K562 (cell line): ENCODE data around the gene SON. TPM values are rescaled to one million over a fixed set of nuclear protein-coding genes. Genes with fewer than 3 reads are reported as not detected.

ENCODE experiments used
- GMEB1 ChIP-seq: fragments of 250-450 bp; sonication (Bioruptor Pico); IDR thresholded peaks from 2 replicates; pipeline ENCODE4 v1.4.0; 2020; ENCODE audit warnings: mild to moderate bottlenecking
- KLF1 ChIP-seq: fragments of 450-650 bp; IDR thresholded peaks from 2 replicates; pipeline ENCODE4 v1.6.1; 2016; ENCODE audit warnings: missing genetic modification characterization, missing compliant biosample characterization
- MYC ChIP-seq, 2 experiments: fragments of 250-450 bp in 1 of 2; sonication (Bioruptor Pico) in 1 of 2; IDR thresholded peaks; 2 replicates each; pipeline versions ENCODE4 v1.5.1 to v1.6.1; 2012 to 2021; ENCODE audit warnings: low read depth in 2 of 2, borderline replicate concordance in 1 of 2, improper control_type of control experiment in 1 of 2, low read length in 1 of 2, mild to moderate bottlenecking in 1 of 2, moderate library complexity in 1 of 2
- NCOA6 ChIP-seq: fragments of 450-650 bp; IDR thresholded peaks from 2 replicates; pipeline ENCODE4 v1.6.1; 2017; ENCODE audit warnings: mild to moderate bottlenecking
- NEUROD1 ChIP-seq: fragments of 150-350 bp; IDR thresholded peaks from 2 replicates; pipeline ENCODE4 v1.6.1; 2014; ENCODE audit warnings: borderline replicate concordance, low read length, low read depth; ENCODE audit not compliant: partially characterized antibody
- RBM15 ChIP-seq: fragments of 200-400 bp; formaldehyde crosslinking; IDR thresholded peaks from 2 replicates; pipeline ENCODE4 v1.6.1; 2018; ENCODE audit warnings: mild to moderate bottlenecking, low read length, moderate library complexity; ENCODE audit not compliant: insufficient read depth
- SAFB ChIP-seq: fragments of 200-400 bp; formaldehyde crosslinking; IDR thresholded peaks from 2 replicates; pipeline ENCODE4 v1.6.1; 2017; ENCODE audit warnings: low read depth, low read length, borderline replicate concordance
- TEAD2 ChIP-seq: fragments of 450-650 bp; IDR thresholded peaks from 2 replicates; pipeline ENCODE4 v1.6.1; 2016; ENCODE audit warnings: missing genetic modification characterization, control low read depth, missing compliant biosample characterization
- TFE3 ChIP-seq: fragments of 450-650 bp; formaldehyde crosslinking; IDR thresholded peaks from 2 replicates; pipeline ENCODE4 v1.4.0; 2020; ENCODE audit warnings: mild to moderate bottlenecking, mixed read lengths
- ZFP36 ChIP-seq: fragments of 150-350 bp; IDR thresholded peaks from 2 replicates; pipeline ENCODE4 v1.6.1; 2018; ENCODE audit warnings: low read length, low read depth; ENCODE audit not compliant: partially characterized antibody
- ZNF212 ChIP-seq: fragments of 450-650 bp; formaldehyde crosslinking; IDR thresholded peaks from 2 replicates; pipeline ENCODE4 v1.4.0; 2020; ENCODE audit warnings: mild to moderate bottlenecking
- ZNF407 ChIP-seq: fragments of 450-650 bp; IDR thresholded peaks from 2 replicates; pipeline ENCODE4 v1.6.1; 2016; ENCODE audit warnings: low read depth
- ZNF695 ChIP-seq: fragments of 450-650 bp; formaldehyde crosslinking; IDR thresholded peaks from 2 replicates; pipeline ENCODE4 v1.4.0; 2020; ENCODE audit warnings: mild to moderate bottlenecking, moderate library complexity
- polyA plus RNA-seq, 8 experiments: library from polyadenylated mRNA; depleted of rRNA in 4 of 8; stranded (reverse) in 5 of 8; unstranded in 3 of 8; fragments of >200 nt; fragmentation: Nextera tagmentation in 2 of 8; fragmentation: Illumina TruSeq in 1 of 8; extraction: Ambion mirVana in 2 of 8; extraction: Trizol in 1 of 8; gene quantifications; 2 replicates each; pipeline versions ENCODE4 v1.2.1 to v1.2.3, GENCODE V29; 2011 to 2014; ENCODE audit warnings: inconsistent platforms in 1 of 8, missing spikeins in 1 of 8
- total RNA-seq, 7 experiments: library from RNA; depleted of rRNA in 6 of 7; stranded (reverse); fragments of >200 nt in 6 of 7; fragmentation: Illumina TruSeq in 2 of 7; extraction: Trizol in 2 of 7; gene quantifications; 2 replicates each; pipeline versions ENCODE4 v1.2.1 to v1.2.3, GENCODE V29; 2011 to 2021; ENCODE audit warnings: low replicate concordance in 1 of 7

Gene SON
- total and polyA plus RNA-seq, 9 of the 15 experiments (the other 6 are each of a cell fraction or from before 2014, with no cell fraction given) = 105 to 742 (median 187) TPM

GRCh38 chr21:33588485-33589335, 45.9 kb downstream of the SON start, which contains the start of gene DONSON (continued):
- TF ChIP-seq ZNF407 (no peak), MYC (IDR thresholded peaks at IDR 0.05; ENCODE audit: low read depth, low read length) (no peak), MYC (CRISPR knock-in tag; IDR thresholded peaks at IDR 0.05; ENCODE audit: borderline replicate concordance, low read depth) (0 out of 2 replicates have a peak, but pooled peaks have one; percentile 75), TFE3 (no peak), SAFB (no peak), ZNF695 (CRISPR knock-in tag) (no peak), ZNF212 (CRISPR knock-in tag) (no peak), KLF1 (tag) (0 out of 2 replicates have a peak, but pooled peaks have one; percentile 15), NEUROD1 (peak; percentile 18), TEAD2 (tag) (no peak), ZFP36 (no peak), NCOA6 (no peak), RBM15 (no peak), GMEB1 (CRISPR knock-in tag) (peak; percentile 87)
